Embryonic facial prominence (tissue), 1 donor: ENCODE measurements around the gene PRAME.
"Not testable (repeated sequence)": the region's sequence is repeated elsewhere in the genome, so short reads cannot be mapped to it uniquely, and the experiment has no call there.

Experiments used
- DNase-seq: peaks from one replicate; pipeline ENCODE4 v3.0.0-alpha.2; 2016; ENCODE audit errors: extremely low spot score

PRAME gene, protein sequence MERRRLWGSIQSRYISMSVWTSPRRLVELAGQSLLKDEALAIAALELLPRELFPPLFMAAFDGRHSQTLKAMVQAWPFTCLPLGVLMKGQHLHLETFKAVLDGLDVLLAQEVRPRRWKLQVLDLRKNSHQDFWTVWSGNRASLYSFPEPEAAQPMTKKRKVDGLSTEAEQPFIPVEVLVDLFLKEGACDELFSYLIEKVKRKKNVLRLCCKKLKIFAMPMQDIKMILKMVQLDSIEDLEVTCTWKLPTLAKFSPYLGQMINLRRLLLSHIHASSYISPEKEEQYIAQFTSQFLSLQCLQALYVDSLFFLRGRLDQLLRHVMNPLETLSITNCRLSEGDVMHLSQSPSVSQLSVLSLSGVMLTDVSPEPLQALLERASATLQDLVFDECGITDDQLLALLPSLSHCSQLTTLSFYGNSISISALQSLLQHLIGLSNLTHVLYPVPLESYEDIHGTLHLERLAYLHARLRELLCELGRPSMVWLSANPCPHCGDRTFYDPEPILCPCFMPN

DNA sequence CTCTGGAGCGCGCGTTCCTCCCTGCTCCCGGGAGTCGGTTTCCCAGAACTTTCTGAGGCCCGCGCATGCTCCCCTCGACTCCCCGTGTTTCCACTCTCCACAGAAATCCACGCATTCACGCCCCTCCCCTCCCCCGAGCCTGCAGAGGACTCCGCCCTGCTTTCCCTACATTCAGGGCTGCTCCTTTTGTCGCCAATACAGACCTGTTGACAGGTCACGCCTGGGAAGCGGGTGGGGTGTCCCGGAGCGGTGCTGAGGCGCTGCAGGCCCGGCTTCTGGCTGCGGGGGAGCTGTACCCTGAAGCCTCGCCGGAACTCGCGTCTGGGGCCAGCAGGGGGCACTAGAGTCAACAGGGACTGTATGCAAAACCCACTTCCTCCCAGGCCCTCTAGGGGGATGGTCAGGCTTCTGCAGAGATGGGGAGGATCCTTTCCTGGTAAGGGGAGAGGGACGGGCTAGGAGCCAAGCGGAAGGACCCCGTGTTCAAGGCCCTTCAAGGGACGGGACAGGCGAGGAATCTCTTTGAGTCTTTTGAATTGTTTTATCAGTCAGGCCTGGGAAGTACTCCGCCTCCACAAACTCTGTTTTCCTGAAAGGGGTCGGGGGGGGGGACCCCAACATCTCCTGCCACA, at the start of gene PRAME:
Gene PRAME, minus strand, starts transcription at position 294 of the 632 bp plus-strand sequence. CDS start 2,433 bp downstream, outside the sequence.
- no peak for DNase-seq

GRCh38 chr22:22608022-22608421, 49.0 kb upstream of the PRAME start:
- DNase-seq, result not testable (repeated sequence)

DNA sequence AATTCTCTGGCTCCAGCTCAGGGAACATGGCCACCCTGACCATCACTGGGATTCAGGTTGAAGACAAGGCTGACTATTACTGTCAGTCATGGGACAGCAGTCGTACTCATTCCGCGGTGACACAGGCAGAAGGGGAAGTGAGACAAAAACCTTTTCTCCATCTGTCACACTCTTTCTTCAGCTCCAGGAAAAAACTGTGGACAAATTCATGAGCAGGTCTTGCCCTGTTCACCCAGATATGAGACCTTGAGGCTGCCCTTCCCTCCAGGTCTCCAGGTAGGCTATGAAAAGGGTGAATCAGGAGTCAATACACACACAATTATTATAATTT, 46.0 kb upstream of the PRAME start:
- DNase-seq, result no peak

GRCh38 chr22:22604326-22605073, 45.4 kb upstream of the PRAME start:
- no peak for DNase-seq

GRCh38 chr22:22603470-22603947, 44.4 kb upstream of the PRAME start:
- DNase-seq, result no peak

DNA sequence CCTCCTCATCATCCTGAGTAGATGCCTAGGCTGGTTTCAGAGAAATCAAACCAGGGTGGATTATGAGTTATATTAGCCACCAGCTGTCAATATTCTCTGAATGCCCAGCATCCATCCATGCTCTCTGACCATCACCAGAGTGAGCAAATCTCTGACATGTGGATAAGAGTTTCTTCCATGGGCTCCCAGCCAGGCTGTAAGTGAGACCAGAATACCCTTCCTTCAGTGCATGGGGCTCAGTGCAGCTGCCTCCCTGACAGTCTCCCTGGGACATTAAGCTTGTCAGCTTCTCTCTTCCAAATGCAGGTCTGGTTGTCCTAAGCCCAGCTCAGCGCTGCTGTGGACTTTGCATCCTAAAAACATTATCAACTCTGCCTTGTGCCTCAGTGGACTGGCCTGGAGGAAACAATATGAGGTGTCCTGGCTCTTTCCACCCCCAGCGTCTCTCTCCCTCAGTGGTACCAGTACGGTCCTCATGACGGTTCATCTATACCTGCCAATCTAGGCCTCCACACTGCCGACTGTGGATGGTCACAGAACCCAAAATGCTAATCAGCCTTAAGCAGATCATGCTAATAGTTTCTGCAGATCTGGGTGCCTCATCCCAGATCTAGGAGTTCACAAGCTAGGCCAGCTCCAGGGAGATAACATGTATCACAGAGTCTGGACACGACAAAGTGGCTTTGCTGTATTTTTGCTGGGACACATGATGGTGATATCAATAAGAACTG, 41.6 kb upstream of the PRAME start:
- DNase-seq, result no peak

- no peak for DNase-seq
These were observed 40.2 kb upstream of the PRAME start for GRCh38 chr22:22599248-22599647.

DNA sequence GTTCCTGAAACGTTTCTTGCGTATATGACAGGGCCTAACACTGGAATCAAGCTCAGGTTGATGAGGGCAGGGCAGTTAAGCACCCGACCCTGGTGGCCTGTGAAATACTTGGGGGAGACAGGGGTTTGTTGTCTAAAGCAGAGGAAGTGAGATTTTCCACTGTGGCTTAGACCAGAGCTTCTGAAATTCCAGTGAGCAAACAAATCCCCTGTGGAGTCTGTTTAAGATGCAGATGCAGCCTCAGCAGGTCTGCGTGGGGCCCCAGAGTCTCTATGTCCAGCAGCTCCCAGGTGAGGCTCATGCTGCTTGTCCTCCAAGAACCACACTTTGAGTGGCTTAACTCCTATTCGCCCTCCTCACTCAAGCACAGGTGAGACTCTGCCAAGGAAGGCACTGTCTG, 39.1 kb upstream of the PRAME start:
- no peak for DNase-seq

GRCh38 chr22:22595001-22595835, 36.2 kb upstream of the PRAME start:
- no peak for DNase-seq

DNA sequence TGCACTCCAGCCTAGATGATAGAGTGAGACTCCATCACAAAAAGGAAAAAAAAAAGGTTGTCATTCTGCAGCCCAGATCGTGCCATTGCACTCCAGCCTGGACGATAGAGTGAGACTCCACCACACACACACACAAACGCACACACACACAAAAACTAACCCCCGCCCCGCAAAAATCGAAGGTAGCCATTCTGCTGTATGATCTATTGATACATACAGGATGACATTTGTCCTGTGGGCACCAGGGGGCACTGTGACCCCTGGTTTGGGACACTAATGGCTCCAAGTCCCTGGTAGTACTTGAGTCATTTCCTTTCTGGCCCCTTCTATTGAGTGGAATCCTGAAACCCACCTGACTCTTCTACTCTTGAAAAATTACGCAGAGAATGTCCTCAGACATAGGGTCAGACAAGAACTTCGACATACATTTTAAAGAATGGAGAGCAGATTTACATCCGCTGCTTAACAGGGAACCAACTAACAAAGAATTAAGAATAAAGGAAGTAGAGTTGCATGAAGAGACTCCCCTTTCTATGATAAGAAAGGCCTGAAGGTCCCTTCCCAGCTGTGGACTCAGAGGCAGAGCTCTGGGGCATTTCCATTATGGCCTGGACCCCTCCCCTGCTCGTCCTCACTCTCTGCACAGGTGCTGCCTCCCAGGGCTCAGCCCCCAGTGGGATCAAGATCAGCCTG, 35.0 kb upstream of the PRAME start:
- DNase-seq, result no peak

DNA sequence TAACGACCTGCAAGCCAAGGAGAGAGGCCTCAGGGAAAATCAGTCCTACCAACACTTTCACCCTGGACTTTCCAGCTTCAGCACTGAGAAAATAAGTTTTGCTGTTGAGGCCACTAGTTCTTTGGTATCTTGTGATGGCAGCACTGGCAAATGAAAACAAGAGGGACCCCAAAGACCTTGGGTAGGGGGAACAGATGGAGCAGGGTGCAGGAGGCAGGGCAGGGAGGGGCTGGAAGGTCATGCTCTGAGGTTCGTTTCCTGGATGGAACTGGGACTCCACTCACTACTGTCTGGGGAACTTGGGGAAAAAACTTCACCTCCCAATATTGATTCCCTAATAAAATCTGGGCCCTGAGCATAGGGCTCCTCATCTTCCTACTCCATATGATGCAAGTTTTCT, 34.2 kb upstream of the PRAME start:
- no peak for DNase-seq

- no peak for DNase-seq
These were observed 32.6 kb upstream of the PRAME start for GRCh38 chr22:22591348-22592299.

GRCh38 chr22:22590136-22590891, 31.2 kb upstream of the PRAME start:
- DNase-seq, result no peak

DNA sequence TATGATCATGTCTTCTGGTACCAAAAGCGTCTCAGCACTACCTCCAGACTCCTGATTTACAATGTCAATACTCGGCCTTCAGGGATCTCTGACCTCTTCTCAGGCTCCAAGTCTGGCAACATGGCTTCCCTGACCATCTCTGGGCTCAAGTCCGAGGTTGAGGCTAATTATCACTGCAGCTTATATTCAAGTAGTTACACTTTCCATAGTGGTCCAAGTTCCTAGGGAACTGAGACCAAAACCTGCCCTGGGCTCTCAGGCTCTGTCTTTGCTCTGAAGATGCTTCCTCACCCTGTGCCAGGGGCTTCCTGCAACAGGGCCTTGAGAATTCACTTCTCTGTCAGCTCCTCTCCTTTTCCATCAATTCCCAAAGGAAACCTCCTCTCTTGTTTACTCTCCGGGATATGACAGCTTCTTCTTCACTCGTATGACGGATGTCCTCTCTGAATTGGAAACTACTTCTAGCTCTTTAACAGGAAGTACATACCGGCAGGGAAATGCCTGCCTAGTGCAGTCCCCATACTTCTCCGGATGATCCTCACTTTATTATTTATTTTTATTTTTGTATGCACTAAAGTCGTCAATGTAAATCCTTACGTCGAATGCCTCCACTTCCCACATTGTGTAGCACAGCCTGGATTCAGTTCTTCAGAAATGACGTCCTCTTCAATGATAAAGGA, 29.6 kb upstream of the PRAME start:
- no peak for DNase-seq

DNA sequence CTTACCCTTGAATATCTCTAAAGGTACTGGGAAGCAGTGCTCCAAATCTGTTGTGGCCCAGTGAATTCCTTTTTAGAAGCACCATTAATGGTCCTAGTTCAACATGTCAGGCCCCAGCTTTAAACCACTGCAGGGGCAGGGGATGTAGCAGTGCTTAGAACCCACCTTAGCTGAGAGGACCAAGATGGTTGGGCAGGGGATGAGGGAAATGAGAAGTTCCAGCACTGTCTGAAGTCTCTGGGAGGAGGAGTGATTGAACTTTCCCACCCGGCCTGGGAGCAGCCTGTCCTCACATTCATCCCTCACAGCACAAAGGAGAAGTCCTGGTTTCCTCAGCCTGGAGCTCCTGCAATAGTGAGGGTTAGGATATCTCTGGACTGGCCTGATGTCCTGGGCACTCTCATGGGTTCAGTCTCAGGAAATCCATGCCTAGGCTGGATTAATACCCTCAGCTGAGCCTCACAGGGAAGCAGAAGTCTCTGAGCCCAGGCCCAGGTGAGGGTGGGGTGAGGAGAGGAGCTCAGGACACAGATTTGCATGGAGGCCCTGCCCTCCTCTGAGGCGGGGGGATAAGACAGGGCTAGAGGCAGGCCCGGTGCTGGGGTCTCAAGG, 28.6 kb upstream of the PRAME start:
- DNase-seq, result no peak

- DNase-seq, result no peak
These were observed 25.7 kb upstream of the PRAME start for GRCh38 chr22:22584722-22585121.

DNA sequence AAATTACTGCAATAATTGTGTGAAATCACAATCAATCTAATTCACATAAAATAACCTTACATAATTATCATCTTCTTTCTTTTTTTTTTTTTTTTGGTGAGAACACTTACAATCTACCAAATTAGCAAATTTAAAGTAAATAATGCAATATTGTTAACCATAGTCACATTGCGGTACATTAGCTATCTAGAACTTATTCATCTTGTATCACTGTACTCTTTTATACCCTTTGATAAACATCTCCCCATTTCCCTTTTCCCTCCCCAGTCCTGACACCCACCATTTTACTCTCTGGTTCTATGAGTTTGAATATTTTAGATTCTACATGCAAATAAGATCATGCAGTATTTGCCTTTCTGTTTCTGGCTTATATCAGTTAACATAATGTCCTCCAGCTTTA, 24.0 kb upstream of the PRAME start:
- DNase-seq, result no peak
